ENCODE measurements around the gene SSTR4.
"Not testable (repeated sequence)": the region's sequence is repeated elsewhere in the genome, so short reads cannot be mapped to it uniquely, and the experiment has no call there.

The SSTR4 gene

GRCh38 chr20:23023621-23024177 lies 11.4 kb upstream of the SSTR4 start:
- Mint-ChIP-seq H3K27me3 (peaks cover 31% of the 10 kb centered on the region), H3K4me3 (no peak overlapping the region), H3K9me3 (no peaks in the 10 kb centered on the region), H3K36me3 (ENCODE audit: low read depth) (no peaks in the 10 kb centered on the region), H3K27ac (no peak overlapping the region), H3K4me1 (ENCODE audit: low read depth) (peaks cover 52% of the 10 kb centered on the region)
- intact Hi-C loops (cut with micrococcal nuclease), result loop anchor here (10.0 kb wide), 1 partner anchor 109 kb away; no protein-coding TSS in a partner anchor

GRCh38 chr20:23024701-23025100 lies 10.4 kb upstream of the SSTR4 start:
- H3K4me1 Mint-ChIP-seq (ENCODE audit: low read depth), result peaks cover 62% of the 10 kb centered on the region
- H3K27me3 Mint-ChIP-seq, result peaks cover 24% of the 10 kb centered on the region
- H3K9me3 Mint-ChIP-seq, result no peaks in the 10 kb centered on the region
- H3K27ac Mint-ChIP-seq, result no peak overlapping the region
- intact Hi-C loops (cut with micrococcal nuclease), result loop anchor here (5.0 to 10.0 kb wide), 2 partner anchors 37 to 110 kb away; no protein-coding TSS in a partner anchor
- no peak overlapping the region for H3K4me3 Mint-ChIP-seq
- H3K36me3 Mint-ChIP-seq (ENCODE audit: low read depth), result no peaks in the 10 kb centered on the region

GRCh38 chr20:23025503-23025902 lies 9.6 kb upstream of the SSTR4 start:
- Mint-ChIP-seq H3K4me1 (ENCODE audit: low read depth) (peaks cover 67% of the 10 kb centered on the region), H3K27me3 (peaks cover 26% of the 10 kb centered on the region)
- intact Hi-C loops (cut with micrococcal nuclease), result loop anchor here (5.0 to 10.0 kb wide), 2 partner anchors 38 to 111 kb away; no protein-coding TSS in a partner anchor
- not testable (repeated sequence) for H3K4me3 Mint-ChIP-seq; H3K9me3 Mint-ChIP-seq; H3K27ac Mint-ChIP-seq; H3K36me3 Mint-ChIP-seq (ENCODE audit: low read depth)

GRCh38 chr20:23027721-23028120 lies 7.4 kb upstream of the SSTR4 start:
- intact Hi-C loops (cut with micrococcal nuclease), result loop anchor here (5.0 to 10.0 kb wide), 2 partner anchors 40 to 113 kb away; no protein-coding TSS in a partner anchor

GRCh38 chr20:23028392-23028791 lies 6.7 kb upstream of the SSTR4 start:
- no peak overlapping the region for H3K27ac Mint-ChIP-seq
- H3K36me3 Mint-ChIP-seq (ENCODE audit: low read depth), result no peaks in the 10 kb centered on the region
- peaks cover 64% of the 10 kb centered on the region for H3K4me1 Mint-ChIP-seq (ENCODE audit: low read depth)
- H3K27me3 Mint-ChIP-seq, result peaks cover 33% of the 10 kb centered on the region
- intact Hi-C loops (cut with micrococcal nuclease), result loop anchor here (5.0 to 10.0 kb wide), 2 partner anchors 41 to 114 kb away; no protein-coding TSS in a partner anchor
- no peak overlapping the region for H3K4me3 Mint-ChIP-seq
- H3K9me3 Mint-ChIP-seq, result no peaks in the 10 kb centered on the region

More at GRCh38 chr20:23027721-23028120, 7.4 kb upstream of the SSTR4 start:
- H3K4me1 Mint-ChIP-seq (ENCODE audit: low read depth), result peaks cover 61% of the 10 kb centered on the region
- H3K9me3 Mint-ChIP-seq, result no peaks in the 10 kb centered on the region
- H3K36me3 Mint-ChIP-seq (ENCODE audit: low read depth), result no peaks in the 10 kb centered on the region
- H3K27me3 Mint-ChIP-seq, result peaks cover 30% of the 10 kb centered on the region
- no peak overlapping the region for H3K27ac Mint-ChIP-seq
- H3K4me3 Mint-ChIP-seq, result no peak overlapping the region

- peaks cover 42% of the 10 kb centered on the region for H3K27me3 Mint-ChIP-seq
- H3K36me3 Mint-ChIP-seq (ENCODE audit: low read depth), result no peaks in the 10 kb centered on the region
- H3K4me3 Mint-ChIP-seq, result no peak overlapping the region
- peaks cover 54% of the 10 kb centered on the region for H3K4me1 Mint-ChIP-seq (ENCODE audit: low read depth)
- no peaks in the 10 kb centered on the region for H3K9me3 Mint-ChIP-seq
- intact Hi-C loops (cut with micrococcal nuclease), result loop anchor here (5.0 to 10.0 kb wide), 2 partner anchors 42 to 115 kb away; no protein-coding TSS in a partner anchor
- no peak overlapping the region for H3K27ac Mint-ChIP-seq
Measured at GRCh38 chr20:23029324-23029723, 5.8 kb upstream of the SSTR4 start.

- Mint-ChIP-seq H3K36me3 (ENCODE audit: low read depth) (no peaks in the 10 kb centered on the region), H3K9me3 (no peaks in the 10 kb centered on the region), H3K27ac (no peak overlapping the region), H3K4me3 (no peak overlapping the region), H3K4me1 (ENCODE audit: low read depth) (peaks cover 43% of the 10 kb centered on the region), H3K27me3 (peaks cover 56% of the 10 kb centered on the region)
- intact Hi-C loops (cut with micrococcal nuclease), result no loop called here
Measured at GRCh38 chr20:23031346-23031745, 3.8 kb upstream of the SSTR4 start.

GRCh38 chr20:23032056-23032749 lies 2.9 kb upstream of the SSTR4 start:
- Mint-ChIP-seq H3K4me1 (ENCODE audit: low read depth) (peaks cover 38% of the 10 kb centered on the region), H3K27ac (no peak overlapping the region), H3K36me3 (ENCODE audit: low read depth) (no peaks in the 10 kb centered on the region), H3K9me3 (no peaks in the 10 kb centered on the region), H3K27me3 (peaks cover 60% of the 10 kb centered on the region), H3K4me3 (no peak overlapping the region)
- intact Hi-C loops (cut with micrococcal nuclease), result no loop called here

GRCh38 chr20:23032750-23033078 lies 2.4 kb upstream of the SSTR4 start:
- intact Hi-C loops (cut with micrococcal nuclease), result no loop called here
- H3K4me1 Mint-ChIP-seq (ENCODE audit: low read depth), result peaks cover 33% of the 10 kb centered on the region
- H3K4me3 Mint-ChIP-seq, result no peak overlapping the region
- no peak overlapping the region for H3K27ac Mint-ChIP-seq
- H3K9me3 Mint-ChIP-seq, result no peaks in the 10 kb centered on the region
- H3K36me3 Mint-ChIP-seq (ENCODE audit: low read depth), result no peaks in the 10 kb centered on the region
- H3K27me3 Mint-ChIP-seq, result peaks cover 64% of the 10 kb centered on the region

GRCh38 chr20:23033918-23034317 lies 1.2 kb upstream of the SSTR4 start:
- H3K27ac Mint-ChIP-seq, result no peak overlapping the region
- intact Hi-C loops (cut with micrococcal nuclease), result no loop called here
- peaks cover 76% of the 10 kb centered on the region for H3K27me3 Mint-ChIP-seq
- H3K4me1 Mint-ChIP-seq (ENCODE audit: low read depth), result peaks cover 26% of the 10 kb centered on the region
- no peaks in the 10 kb centered on the region for H3K36me3 Mint-ChIP-seq (ENCODE audit: low read depth)
- no peaks in the 10 kb centered on the region for H3K9me3 Mint-ChIP-seq
- H3K4me3 Mint-ChIP-seq, result no peak overlapping the region

- Mint-ChIP-seq H3K27ac (no peak overlapping the region), H3K9me3 (no peaks in the 10 kb centered on the region), H3K4me3 (peak overlapping the region; percentile 11), H3K36me3 (ENCODE audit: low read depth) (no peaks in the 10 kb centered on the region), H3K4me1 (ENCODE audit: low read depth) (peaks cover 16% of the 10 kb centered on the region), H3K27me3 (peaks cover 89% of the 10 kb centered on the region)
- intact Hi-C loops (cut with micrococcal nuclease), result no loop called here
Measured at GRCh38 chr20:23035731-23036130, 619 bp downstream of the SSTR4 start.

- Mint-ChIP-seq H3K36me3 (ENCODE audit: low read depth) (no peaks in the 10 kb centered on the region), H3K27ac (no peak overlapping the region), H3K27me3 (peaks cover 93% of the 10 kb centered on the region), H3K4me1 (ENCODE audit: low read depth) (peaks cover 18% of the 10 kb centered on the region), H3K9me3 (no peaks in the 10 kb centered on the region), H3K4me3 (no peak overlapping the region)
- intact Hi-C loops (cut with micrococcal nuclease), result no loop called here
Measured at GRCh38 chr20:23036371-23036770, 1.3 kb downstream of the SSTR4 start.

- H3K27ac Mint-ChIP-seq, result no peak overlapping the region
- peaks cover 18% of the 10 kb centered on the region for H3K4me1 Mint-ChIP-seq (ENCODE audit: low read depth)
- H3K27me3 Mint-ChIP-seq, result peaks cover 93% of the 10 kb centered on the region
- H3K4me3 Mint-ChIP-seq, result no peak overlapping the region
- no peaks in the 10 kb centered on the region for H3K36me3 Mint-ChIP-seq (ENCODE audit: low read depth)
- intact Hi-C loops (cut with micrococcal nuclease), result no loop called here
- no peaks in the 10 kb centered on the region for H3K9me3 Mint-ChIP-seq
Measured at GRCh38 chr20:23037017-23037481, 1.9 kb downstream of the SSTR4 start.

- no peak overlapping the region for H3K27ac Mint-ChIP-seq
- intact Hi-C loops (cut with micrococcal nuclease), result no loop called here
- peaks cover 85% of the 10 kb centered on the region for H3K27me3 Mint-ChIP-seq
- H3K4me1 Mint-ChIP-seq (ENCODE audit: low read depth), result peaks cover 20% of the 10 kb centered on the region
- H3K4me3 Mint-ChIP-seq, result no peak overlapping the region
- H3K36me3 Mint-ChIP-seq (ENCODE audit: low read depth), result no peaks in the 10 kb centered on the region
- no peaks in the 10 kb centered on the region for H3K9me3 Mint-ChIP-seq
Measured at GRCh38 chr20:23039136-23039875, 4.2 kb downstream of the SSTR4 start.

Data from dendritic cell treated with granulocyte-macrophage colony-stimulating factor and Interleukin-4, amounts not matched to agents 40 ng/mL and 50 ng/mL, for 4 days (primary cell).